ENCODE data around the gene TCF4.
A peak's percentile ranks its signal among the peaks of the same experiment; 100 is the strongest.

Gene TCF4

DNA sequence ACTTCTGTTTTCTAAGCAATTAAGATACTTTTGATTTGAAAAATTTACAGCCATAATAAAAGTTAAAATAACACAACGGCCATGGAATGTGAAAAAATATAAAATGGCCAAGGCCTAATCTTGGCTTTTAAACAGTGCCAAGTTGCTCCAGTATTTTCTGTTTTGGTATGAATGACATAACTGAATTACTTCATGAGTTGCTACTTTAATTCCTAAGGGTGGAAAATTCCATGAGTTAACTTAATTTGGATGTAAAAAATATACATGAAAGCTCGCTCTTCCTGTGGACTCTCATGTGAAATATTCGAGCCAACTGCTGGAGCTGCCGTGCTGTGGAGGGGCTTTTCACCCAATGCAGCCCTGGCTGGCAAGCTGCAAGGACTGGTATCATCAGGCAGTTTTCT lies 342.8 kb downstream of the TCF4 start (continued):
- TF ChIP-seq PRDM6 (tag by site-specific recombination; IDR thresholded peaks at IDR 0.05) = peak; percentile 77
- peak; percentile 48; the same call in 1 of the 2 replicates for TF ChIP-seq FEZF1 (tag by site-specific recombination; IDR thresholded peaks at IDR 0.05)
- TF ChIP-seq ZNF544 (tag by site-specific recombination; IDR thresholded peaks at IDR 0.05) = no peak

DNA sequence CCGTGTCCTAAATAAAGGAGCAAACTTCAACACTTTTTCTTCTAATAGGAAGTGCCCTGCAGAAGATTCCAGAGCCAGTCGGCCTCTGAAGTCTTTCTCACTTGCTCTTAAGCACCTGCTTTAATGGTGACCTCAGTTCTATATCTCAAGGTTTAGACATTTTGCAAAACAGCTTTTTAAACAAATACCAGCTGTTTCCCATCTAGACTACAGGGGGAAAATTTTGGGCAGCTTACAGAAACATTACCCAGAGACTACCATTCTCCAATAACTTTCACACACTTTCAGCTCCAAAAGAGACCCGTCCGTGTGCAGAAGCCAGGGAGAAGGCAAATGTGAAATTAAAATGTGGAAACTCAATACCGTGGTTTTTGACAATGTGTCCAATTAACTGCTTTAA lies 343.4 kb downstream of the TCF4 start:
- peaks cover 26% of the 10 kb centered on the region for H3K4me1 ChIP-seq (ENCODE audit: control insufficient read depth, insufficient read depth, low read length)

GRCh38 chr18:55243857-55244256 lies 344.1 kb downstream of the TCF4 start:
- Histone ChIP-seq H3K27ac (ENCODE audit: extremely low read depth, low read depth, low read length) (no peak overlapping the region), H3K36me3 (ENCODE audit: control insufficient read depth in 2 of 2, insufficient read depth in 1 of 2, low read length in 2 of 2) (no peaks in the 10 kb centered on the region), H3K4me3 (ENCODE audit: low read depth, low read length) (no peak overlapping the region), H3K4me1 (ENCODE audit: control insufficient read depth, insufficient read depth, low read length) (peaks cover 27% of the 10 kb centered on the region), H3K9me3 (ENCODE audit: control insufficient read depth, insufficient read depth, low read depth, low read length) (no peaks in the 10 kb centered on the region)
- ChIA-PET POLR2A (no interaction called here), CTCF (interaction anchor here (0.7 to 3.2 kb wide), 3 partner anchors 10 to 800 kb away, joined by 3 to 19 read pairs (median 5); no protein-coding TSS in a partner anchor)
- TF ChIP-seq ZNF670 (tag by site-specific recombination; IDR thresholded peaks at IDR 0.05; ENCODE audit: low read depth) = no peak
- TF ChIP-seq, protein P1, sequence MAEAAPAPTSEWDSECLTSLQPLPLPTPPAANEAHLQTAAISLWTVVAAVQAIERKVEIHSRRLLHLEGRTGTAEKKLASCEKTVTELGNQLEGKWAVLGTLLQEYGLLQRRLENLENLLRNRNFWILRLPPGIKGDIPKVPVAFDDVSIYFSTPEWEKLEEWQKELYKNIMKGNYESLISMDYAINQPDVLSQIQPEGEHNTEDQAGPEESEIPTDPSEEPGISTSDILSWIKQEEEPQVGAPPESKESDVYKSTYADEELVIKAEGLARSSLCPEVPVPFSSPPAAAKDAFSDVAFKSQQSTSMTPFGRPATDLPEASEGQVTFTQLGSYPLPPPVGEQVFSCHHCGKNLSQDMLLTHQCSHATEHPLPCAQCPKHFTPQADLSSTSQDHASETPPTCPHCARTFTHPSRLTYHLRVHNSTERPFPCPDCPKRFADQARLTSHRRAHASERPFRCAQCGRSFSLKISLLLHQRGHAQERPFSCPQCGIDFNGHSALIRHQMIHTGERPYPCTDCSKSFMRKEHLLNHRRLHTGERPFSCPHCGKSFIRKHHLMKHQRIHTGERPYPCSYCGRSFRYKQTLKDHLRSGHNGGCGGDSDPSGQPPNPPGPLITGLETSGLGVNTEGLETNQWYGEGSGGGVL (tag by site-specific recombination; IDR thresholded peaks at IDR 0.05) = no peak
- no peak for TF ChIP-seq GLI2 (tag by site-specific recombination; IDR thresholded peaks at IDR 0.05; ENCODE audit: borderline replicate concordance, low read depth)
- no peak for TF ChIP-seq KLF8 (tag by site-specific recombination; IDR thresholded peaks at IDR 0.05)
- TF ChIP-seq ZNF843 (tag by site-specific recombination; IDR thresholded peaks at IDR 0.05) = no peak

More for the DNA sequence above, 343.4 kb downstream of the TCF4 start:
- ChIA-PET POLR2A (no interaction called here), CTCF (interaction anchor here (0.6 to 3.2 kb wide), 5 partner anchors 11 to 1332 kb away, joined by 3 to 19 read pairs (median 4); no protein-coding TSS in a partner anchor)
- Histone ChIP-seq H3K4me3 (ENCODE audit: low read depth, low read length) (no peak overlapping the region), H3K36me3 (ENCODE audit: control insufficient read depth in 2 of 2, insufficient read depth in 1 of 2, low read length in 2 of 2) (no peaks in the 10 kb centered on the region), H3K27ac (ENCODE audit: extremely low read depth, low read depth, low read length) (no peak overlapping the region), H3K9me3 (ENCODE audit: control insufficient read depth, insufficient read depth, low read depth, low read length) (no peaks in the 10 kb centered on the region)
- TF ChIP-seq ZNF394 (tag by site-specific recombination; IDR thresholded peaks at IDR 0.05; ENCODE audit: borderline replicate concordance) = no peak
- no peak for TF ChIP-seq ZFP69B (tag by site-specific recombination; IDR thresholded peaks at IDR 0.05)
- no peak for TF ChIP-seq ZNF48 (tag by site-specific recombination; IDR thresholded peaks at IDR 0.05)
- no peak for TF ChIP-seq KLF1 (tag by site-specific recombination; IDR thresholded peaks at IDR 0.05)
- no peak for TF ChIP-seq ZNF350 (tag by site-specific recombination; IDR thresholded peaks at IDR 0.05)
- TF ChIP-seq WT1 (tag by site-specific recombination; IDR thresholded peaks at IDR 0.05) = no peak
- TF ChIP-seq, protein P2, sequence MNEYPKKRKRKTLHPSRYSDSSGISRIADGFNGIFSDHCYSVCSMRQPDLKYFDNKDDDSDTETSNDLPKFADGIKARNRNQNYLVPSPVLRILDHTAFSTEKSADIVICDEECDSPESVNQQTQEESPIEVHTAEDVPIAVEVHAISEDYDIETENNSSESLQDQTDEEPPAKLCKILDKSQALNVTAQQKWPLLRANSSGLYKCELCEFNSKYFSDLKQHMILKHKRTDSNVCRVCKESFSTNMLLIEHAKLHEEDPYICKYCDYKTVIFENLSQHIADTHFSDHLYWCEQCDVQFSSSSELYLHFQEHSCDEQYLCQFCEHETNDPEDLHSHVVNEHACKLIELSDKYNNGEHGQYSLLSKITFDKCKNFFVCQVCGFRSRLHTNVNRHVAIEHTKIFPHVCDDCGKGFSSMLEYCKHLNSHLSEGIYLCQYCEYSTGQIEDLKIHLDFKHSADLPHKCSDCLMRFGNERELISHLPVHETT (tag by site-specific recombination; IDR thresholded peaks at IDR 0.05) = no peak
- no peak for TF ChIP-seq ZNF433 (tag by site-specific recombination; IDR thresholded peaks at IDR 0.05; ENCODE audit: low read depth)
- no peak for TF ChIP-seq ZSCAN16 (tag by site-specific recombination; IDR thresholded peaks at IDR 0.05)
- TF ChIP-seq ZNF747 (tag by site-specific recombination; IDR thresholded peaks at IDR 0.05) = no peak
- TF ChIP-seq MZF1 (tag by site-specific recombination; IDR thresholded peaks at IDR 0.05; ENCODE audit: borderline replicate concordance) = no peak
- TF ChIP-seq RBAK (tag by site-specific recombination; IDR thresholded peaks at IDR 0.05) = no peak
- TF ChIP-seq ZNF2 (tag by site-specific recombination; IDR thresholded peaks at IDR 0.05) = no peak
- TF ChIP-seq ZSCAN30 (tag by site-specific recombination; IDR thresholded peaks at IDR 0.05) = no peak
